ENCODE data around the gene GRIK3. TPM values are rescaled to one million over a fixed set of nuclear protein-coding genes. Genes with fewer than 3 reads are reported as not detected.

Gene GRIK3
- total RNA-seq, 1 donor, result under 0.01 TPM

- no peak for DNase-seq (ENCODE audit: low read depth in 2 of 3, low spot score in 2 of 3)
These were observed 150.2 kb downstream of the GRIK3 start for GRCh38 chr1:36884029-36884701.

GRCh38 chr1:36883315-36883949 lies 150.9 kb downstream of the GRIK3 start:
- DNase-seq (ENCODE audit: low read depth in 2 of 3, low spot score in 2 of 3), result no peak

DNA sequence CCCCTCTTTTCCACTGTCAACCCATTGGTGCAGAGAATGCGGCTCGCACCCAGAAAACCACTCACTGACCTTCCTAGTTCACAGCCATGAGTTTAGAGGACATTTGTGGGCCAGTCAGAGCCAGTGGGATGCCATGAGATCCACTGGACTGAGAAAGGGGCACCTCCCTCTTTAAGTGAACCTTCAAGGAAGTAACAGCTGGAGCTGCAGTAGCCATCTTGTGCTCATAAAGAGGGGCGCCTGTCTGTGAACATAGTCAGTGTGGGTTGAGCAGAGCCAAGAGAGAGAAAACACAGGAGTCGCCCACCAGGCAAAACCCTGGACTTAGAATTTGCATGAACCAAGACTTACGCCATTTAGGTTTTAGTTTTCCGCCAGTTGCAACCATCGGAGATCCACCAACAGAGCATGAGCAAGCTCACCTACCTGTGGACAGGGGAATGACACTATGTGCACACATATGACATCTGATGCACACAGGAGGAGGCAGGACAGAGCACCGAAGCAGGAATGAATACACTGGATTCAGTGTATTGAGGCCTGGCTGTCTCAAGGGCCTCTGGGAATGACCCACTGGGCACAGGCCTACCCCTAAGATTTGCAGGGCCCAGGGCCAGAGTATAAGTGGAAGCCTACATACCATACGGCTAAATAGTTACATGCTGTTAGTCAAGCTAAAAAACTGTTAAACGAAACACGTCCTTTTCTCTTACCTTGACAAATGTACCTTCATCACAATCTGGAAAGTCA lies 151.6 kb downstream of the GRIK3 start:
- DNase-seq (ENCODE audit: low read depth in 2 of 3, low spot score in 2 of 3), result no peak

DNA sequence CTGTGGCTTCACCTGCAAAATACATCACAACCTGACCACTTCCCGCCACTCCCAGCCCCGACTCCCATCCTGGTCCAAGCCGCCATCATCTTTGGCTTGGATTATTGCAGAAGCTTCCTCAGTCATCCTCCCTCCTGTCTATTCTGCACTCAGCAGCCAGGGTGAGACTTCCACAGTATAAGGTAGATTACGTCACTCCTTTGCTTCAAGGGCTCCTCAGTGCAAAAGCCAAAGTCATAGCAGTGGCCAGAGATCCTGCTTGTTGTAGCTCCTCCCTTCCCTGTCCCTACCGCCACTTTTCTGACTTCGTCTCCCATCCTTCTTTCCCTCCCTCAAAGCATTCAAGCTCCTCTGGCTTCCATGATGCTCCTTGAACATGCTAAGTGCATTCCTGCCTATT lies 152.8 kb downstream of the GRIK3 start:
- no peak for DNase-seq (ENCODE audit: low read depth in 2 of 3, low spot score in 2 of 3)

- no peak for DNase-seq (ENCODE audit: low read depth in 2 of 3, low spot score in 2 of 3)
These were observed 153.3 kb downstream of the GRIK3 start for GRCh38 chr1:36881068-36881405.

DNA sequence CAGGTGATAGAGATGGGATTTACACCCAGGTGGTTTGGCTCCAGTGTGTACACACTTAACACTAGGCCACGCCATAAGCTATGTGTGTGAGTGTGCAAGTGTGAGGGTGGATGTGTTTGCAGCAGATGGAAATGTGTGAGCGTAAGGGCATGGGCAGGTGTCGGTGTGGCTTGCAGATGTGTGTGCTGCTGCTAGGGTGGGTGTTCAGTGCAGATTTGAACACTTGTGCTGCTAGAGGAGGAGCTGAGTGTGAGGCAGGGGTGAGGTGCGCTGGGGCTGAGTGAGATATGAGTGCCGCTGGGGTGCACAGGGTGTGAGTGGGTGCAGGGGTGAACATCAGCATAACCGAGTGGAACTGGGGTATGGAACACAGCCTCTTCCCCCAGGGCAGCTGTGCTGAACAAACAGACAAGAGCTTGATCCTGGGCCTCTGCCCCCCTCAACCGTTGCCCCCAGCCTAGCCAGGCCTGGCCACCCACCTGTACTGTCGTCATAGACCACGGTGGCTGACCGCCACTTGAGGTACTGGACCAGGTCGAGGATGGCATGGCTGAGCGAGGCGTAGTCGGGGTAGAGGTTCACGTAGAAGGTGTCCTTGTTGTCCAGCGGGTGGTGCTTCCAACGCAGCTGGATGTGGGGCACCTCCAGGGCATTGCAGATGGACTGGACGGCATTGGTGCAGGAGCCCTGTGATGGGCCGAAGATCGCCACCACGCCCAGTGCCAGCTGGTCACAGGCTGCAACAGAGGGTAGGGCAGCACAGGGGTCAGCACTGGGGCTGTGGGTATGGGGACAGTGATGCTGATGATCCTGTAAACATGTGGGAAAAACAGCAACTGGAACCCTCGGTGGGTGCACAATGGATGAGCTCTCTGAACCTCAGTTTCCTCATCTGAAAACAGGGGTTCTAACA lies 153.9 kb downstream of the GRIK3 start:
- DNase-seq (ENCODE audit: low read depth in 2 of 3, low spot score in 2 of 3), result no peak

DNA sequence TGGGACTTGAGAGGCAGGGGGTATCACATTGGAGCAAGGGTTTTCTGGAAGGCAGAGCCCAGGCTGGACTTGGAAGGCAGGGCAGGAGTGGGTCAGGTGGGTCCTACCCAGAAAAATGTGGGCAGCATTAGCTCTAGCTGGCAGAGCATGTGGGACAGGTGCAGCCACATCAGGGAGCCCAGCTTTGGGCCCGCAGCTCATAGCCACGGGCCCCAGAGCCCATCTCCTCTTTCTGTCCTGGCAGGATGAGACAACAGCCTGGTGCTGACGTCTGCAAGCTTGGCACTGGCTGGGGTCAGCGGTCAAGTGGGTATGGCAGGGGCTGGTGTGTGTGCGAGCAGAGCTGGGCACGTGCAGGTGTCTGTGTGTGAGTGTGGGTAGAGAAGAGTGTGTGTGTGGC lies 154.7 kb downstream of the GRIK3 start:
- DNase-seq (ENCODE audit: low read depth in 2 of 3, low spot score in 2 of 3), result no peak

- DNase-seq (ENCODE audit: low read depth in 2 of 3, low spot score in 2 of 3), result no peak
These were observed 157.3 kb downstream of the GRIK3 start for GRCh38 chr1:36876990-36877389.

GRCh38 chr1:36874271-36875060 lies 159.8 kb downstream of the GRIK3 start:
- no peak for DNase-seq (ENCODE audit: low read depth in 2 of 3, low spot score in 2 of 3)

- no peak for DNase-seq (ENCODE audit: low read depth in 2 of 3, low spot score in 2 of 3)
These were observed 161.5 kb downstream of the GRIK3 start for GRCh38 chr1:36872858-36873257.

DNA sequence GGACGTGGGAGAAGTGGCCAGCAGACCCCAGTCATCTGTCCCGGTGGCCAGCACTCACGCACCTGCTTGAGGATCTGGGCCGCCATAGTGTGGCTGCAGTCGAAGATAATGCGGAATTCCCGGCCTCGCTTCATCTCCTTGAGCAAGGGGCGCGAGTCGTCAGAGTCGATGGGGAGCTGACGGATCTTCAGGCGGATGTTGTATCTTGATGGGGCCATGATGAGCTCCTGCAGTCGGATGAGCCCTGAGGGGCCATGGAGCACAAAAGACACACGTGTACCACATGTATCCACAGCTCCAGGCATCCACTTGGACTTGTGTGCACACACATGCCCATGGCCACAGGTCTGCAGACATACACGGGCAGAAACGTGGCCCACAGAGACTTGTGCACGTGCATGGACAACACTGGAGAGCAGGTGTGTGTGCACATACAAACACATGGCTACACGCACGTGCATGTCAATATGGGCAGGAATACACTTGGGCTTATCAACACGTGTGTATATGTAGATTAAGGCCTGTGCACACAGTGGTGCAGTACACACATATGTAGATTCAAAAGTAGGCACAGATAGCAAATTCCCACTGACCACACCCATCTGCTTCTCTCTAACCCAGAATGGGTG lies 162.1 kb downstream of the GRIK3 start:
- DNase-seq (ENCODE audit: low read depth in 2 of 3, low spot score in 2 of 3), result no peak

GRCh38 chr1:36871146-36871971 lies 163.0 kb downstream of the GRIK3 start:
- DNase-seq (ENCODE audit: low read depth in 2 of 3, low spot score in 2 of 3), result no peak

DNA sequence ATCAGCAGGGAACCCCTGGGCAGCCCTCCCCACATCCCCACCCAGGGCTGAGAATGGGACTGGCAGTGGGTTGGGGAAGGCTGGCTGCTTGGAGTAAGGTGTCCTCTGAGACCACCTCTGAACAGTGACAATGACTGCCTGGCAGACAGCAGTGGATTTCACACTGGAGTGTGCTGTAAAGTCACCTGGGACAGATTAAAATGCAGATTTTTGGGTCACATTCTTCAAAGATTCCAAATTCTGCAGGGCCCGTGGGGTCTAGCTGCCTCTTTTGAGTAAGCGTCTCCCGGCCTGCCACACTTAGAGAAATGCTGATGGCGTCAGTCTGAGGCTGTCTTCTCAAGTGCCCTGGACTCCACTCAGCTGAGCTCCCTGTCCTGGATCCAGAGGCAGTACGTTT lies 164.5 kb downstream of the GRIK3 start:
- DNase-seq (ENCODE audit: low read depth in 2 of 3, low spot score in 2 of 3), result no peak

DNA sequence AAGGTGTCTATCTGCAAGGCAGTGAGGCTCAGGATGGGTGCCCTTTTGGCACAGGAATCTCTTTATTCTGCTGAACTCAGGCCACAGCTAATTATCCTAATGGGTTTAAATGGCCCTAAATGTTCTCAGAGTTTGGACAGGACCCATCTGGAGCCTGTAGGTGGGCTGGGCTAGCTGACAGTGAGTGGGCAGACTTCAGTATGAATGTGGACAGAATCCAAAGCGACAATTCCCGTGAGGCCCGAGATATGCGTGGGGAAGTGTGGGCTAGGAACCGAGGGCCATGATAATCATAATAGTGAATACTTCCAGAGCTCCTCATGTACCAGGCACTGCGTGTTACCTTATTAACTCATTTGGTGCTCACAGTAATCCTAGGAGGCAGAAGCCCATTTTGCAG lies 165.3 kb downstream of the GRIK3 start:
- DNase-seq (ENCODE audit: low read depth in 2 of 3, low spot score in 2 of 3), result no peak

GRCh38 chr1:36867575-36867974 lies 166.7 kb downstream of the GRIK3 start:
- DNase-seq (ENCODE audit: low read depth in 2 of 3, low spot score in 2 of 3), result no peak

GRCh38 chr1:36866169-36866814 lies 168.0 kb downstream of the GRIK3 start:
- no peak for DNase-seq (ENCODE audit: low read depth in 2 of 3, low spot score in 2 of 3)

DNA sequence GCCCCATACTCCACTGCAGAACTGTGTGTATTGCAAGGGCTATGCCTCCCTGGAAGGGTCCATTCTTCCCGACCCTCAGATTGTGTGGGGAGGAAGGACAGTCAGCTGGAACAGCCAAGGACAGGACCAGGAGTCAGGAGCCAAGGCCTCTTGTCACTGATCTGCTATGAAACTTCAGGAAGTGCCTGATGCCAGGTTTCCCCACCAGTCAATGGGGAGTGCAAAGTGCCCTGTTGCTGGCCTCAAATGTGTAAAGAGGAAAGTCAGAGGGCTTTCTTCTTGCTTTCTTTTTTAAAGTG lies 168.8 kb downstream of the GRIK3 start:
- DNase-seq (ENCODE audit: low read depth in 2 of 3, low spot score in 2 of 3), result no peak

- DNase-seq (ENCODE audit: low read depth in 2 of 3, low spot score in 2 of 3), result no peak
These were observed 169.3 kb downstream of the GRIK3 start for GRCh38 chr1:36864823-36865601.

Measured in hematopoietic multipotent progenitor cell (in vitro differentiated cells).